ENCODE measurements around the gene BAG3.

The BAG3 gene

GRCh38 chr10:119613741-119614140 lies 37.4 kb upstream of the BAG3 start:
- Histone ChIP-seq H3K79me2 (ENCODE audit: control insufficient read depth, low read length) (no peaks in the 10 kb centered on the region), H3F3A (ENCODE audit: control insufficient read depth, insufficient read depth) (no peaks in the 10 kb centered on the region), H3K27me3 (ENCODE audit: control insufficient read depth, low read length) (peaks cover 4% of the 10 kb centered on the region), H3K4me3 (ENCODE audit: low read length) (no peak overlapping the region), H3K27ac (ENCODE audit: low read depth, low read length) (no peak overlapping the region), H3K4me1 (ENCODE audit: control insufficient read depth, low read length) (peaks cover 9% of the 10 kb centered on the region), H3K4me2 (ENCODE audit: low read length) (no peak overlapping the region), H3K9me2 (replicated peaks; ENCODE audit: control insufficient read depth, low read length) (no peaks in the 10 kb centered on the region), H3K36me3 (ENCODE audit: control insufficient read depth, low read length) (no peaks in the 10 kb centered on the region), H4K20me1 (ENCODE audit: control insufficient read depth, insufficient read depth, low read depth, low read length) (no peaks in the 10 kb centered on the region), H3K9me3 (ENCODE audit: control insufficient read depth, insufficient read depth, low read length) (no peaks in the 10 kb centered on the region)
- TF ChIP-seq CTCF (IDR thresholded peaks at IDR 0.05; ENCODE audit: low read depth, low read length, poor library complexity, severe bottlenecking): no peak
- no peak for TF ChIP-seq EZH2phosphoT487 (IDR thresholded peaks at IDR 0.05; ENCODE audit: borderline replicate concordance, low read length)

- Histone ChIP-seq H3K27ac (ENCODE audit: low read depth, low read length) (no peak overlapping the region), H4K20me1 (ENCODE audit: control insufficient read depth, insufficient read depth, low read depth, low read length) (no peaks in the 10 kb centered on the region), H3K9me3 (ENCODE audit: control insufficient read depth, insufficient read depth, low read length) (no peaks in the 10 kb centered on the region), H3F3A (ENCODE audit: control insufficient read depth, insufficient read depth) (no peaks in the 10 kb centered on the region), H3K4me1 (ENCODE audit: control insufficient read depth, low read length) (peaks cover 9% of the 10 kb centered on the region), H3K27me3 (ENCODE audit: control insufficient read depth, low read length) (no peaks in the 10 kb centered on the region), H3K4me3 (ENCODE audit: low read length) (no peak overlapping the region), H3K4me2 (ENCODE audit: low read length) (no peak overlapping the region), H3K79me2 (ENCODE audit: control insufficient read depth, low read length) (no peaks in the 10 kb centered on the region), H3K36me3 (ENCODE audit: control insufficient read depth, low read length) (no peaks in the 10 kb centered on the region), H3K9me2 (replicated peaks; ENCODE audit: control insufficient read depth, low read length) (no peaks in the 10 kb centered on the region)
- TF ChIP-seq CTCF (IDR thresholded peaks at IDR 0.05; ENCODE audit: low read depth, low read length, poor library complexity, severe bottlenecking): no peak
- TF ChIP-seq EZH2phosphoT487 (IDR thresholded peaks at IDR 0.05; ENCODE audit: borderline replicate concordance, low read length): no peak
Observed at GRCh38 chr10:119614686-119615085, 36.5 kb upstream of the BAG3 start.

- TF ChIP-seq CTCF (IDR thresholded peaks at IDR 0.05; ENCODE audit: low read depth, low read length, poor library complexity, severe bottlenecking) (no peak), EZH2phosphoT487 (IDR thresholded peaks at IDR 0.05; ENCODE audit: borderline replicate concordance, low read length) (no peak)
- no peaks in the 10 kb centered on the region for H3K9me2 ChIP-seq (replicated peaks; ENCODE audit: control insufficient read depth, low read length)
- H3K4me1 ChIP-seq (ENCODE audit: control insufficient read depth, low read length): peaks cover 9% of the 10 kb centered on the region
- no peak overlapping the region for H3K27ac ChIP-seq (ENCODE audit: low read depth, low read length)
- H3K4me2 ChIP-seq (ENCODE audit: low read length): no peak overlapping the region
- no peaks in the 10 kb centered on the region for H4K20me1 ChIP-seq (ENCODE audit: control insufficient read depth, insufficient read depth, low read depth, low read length)
- peaks cover 3% of the 10 kb centered on the region; the same call in 1 of the 2 replicates for H3K27me3 ChIP-seq (ENCODE audit: control insufficient read depth, low read length)
- H3K4me3 ChIP-seq (ENCODE audit: low read length): no peak overlapping the region
- no peaks in the 10 kb centered on the region for H3K36me3 ChIP-seq (ENCODE audit: control insufficient read depth, low read length)
- H3F3A ChIP-seq (ENCODE audit: control insufficient read depth, insufficient read depth): no peaks in the 10 kb centered on the region
- no peaks in the 10 kb centered on the region for H3K79me2 ChIP-seq (ENCODE audit: control insufficient read depth, low read length)
- no peaks in the 10 kb centered on the region for H3K9me3 ChIP-seq (ENCODE audit: control insufficient read depth, insufficient read depth, low read length)
Observed at GRCh38 chr10:119616882-119617570, 34.2 kb upstream of the BAG3 start.

Measured in DOHH2 (cell line).